Dendritic cell treated with granulocyte-macrophage colony-stimulating factor and Interleukin-4, amounts not matched to agents 40 ng/mL and 50 ng/mL, for 4 days (primary cell): Measurements from ENCODE around the gene KIAA0513.

Source experiments
- H3K27ac Mint-ChIP-seq: one replicate; pipeline ENCODE4 v1.8.0; 2022; ENCODE audit warnings: mild to moderate bottlenecking, mixed read lengths
- H3K27me3 Mint-ChIP-seq: one replicate; pipeline ENCODE4 v1.8.0; 2022; ENCODE audit warnings: mild to moderate bottlenecking, mixed read lengths
- H3K36me3 Mint-ChIP-seq: one replicate; pipeline ENCODE4 v1.8.0; 2022; ENCODE audit warnings: low read depth, mixed read lengths
- H3K4me1 Mint-ChIP-seq: one replicate; pipeline ENCODE4 v1.8.0; 2022; ENCODE audit warnings: low read depth, mixed read lengths
- H3K4me3 Mint-ChIP-seq: one replicate; pipeline ENCODE4 v1.8.0; 2022; ENCODE audit warnings: mild to moderate bottlenecking, moderate library complexity, mixed read lengths
- H3K9me3 Mint-ChIP-seq: one replicate; pipeline ENCODE4 v1.8.0; 2022; ENCODE audit warnings: mixed read lengths
- intact Hi-C: fragments of 100-400 bp; cut with micrococcal nuclease; formaldehyde crosslinking; loops from one replicate; pipeline ENCODE4 v1.15.0; 2022

KIAA0513 gene

GRCh38 chr16:85054948-85055492 lies 27.4 kb downstream of the KIAA0513 start:
- peak overlapping the region; percentile 61 for H3K4me3 Mint-ChIP-seq
- no peaks in the 10 kb centered on the region for H3K27me3 Mint-ChIP-seq
- H3K36me3 Mint-ChIP-seq, result peaks cover 24% of the 10 kb centered on the region
- H3K4me1 Mint-ChIP-seq, result peaks cover 68% of the 10 kb centered on the region
- intact Hi-C loops, result no loop called here
- no peaks in the 10 kb centered on the region for H3K9me3 Mint-ChIP-seq
- peak overlapping the region; percentile 91 for H3K27ac Mint-ChIP-seq

DNA sequence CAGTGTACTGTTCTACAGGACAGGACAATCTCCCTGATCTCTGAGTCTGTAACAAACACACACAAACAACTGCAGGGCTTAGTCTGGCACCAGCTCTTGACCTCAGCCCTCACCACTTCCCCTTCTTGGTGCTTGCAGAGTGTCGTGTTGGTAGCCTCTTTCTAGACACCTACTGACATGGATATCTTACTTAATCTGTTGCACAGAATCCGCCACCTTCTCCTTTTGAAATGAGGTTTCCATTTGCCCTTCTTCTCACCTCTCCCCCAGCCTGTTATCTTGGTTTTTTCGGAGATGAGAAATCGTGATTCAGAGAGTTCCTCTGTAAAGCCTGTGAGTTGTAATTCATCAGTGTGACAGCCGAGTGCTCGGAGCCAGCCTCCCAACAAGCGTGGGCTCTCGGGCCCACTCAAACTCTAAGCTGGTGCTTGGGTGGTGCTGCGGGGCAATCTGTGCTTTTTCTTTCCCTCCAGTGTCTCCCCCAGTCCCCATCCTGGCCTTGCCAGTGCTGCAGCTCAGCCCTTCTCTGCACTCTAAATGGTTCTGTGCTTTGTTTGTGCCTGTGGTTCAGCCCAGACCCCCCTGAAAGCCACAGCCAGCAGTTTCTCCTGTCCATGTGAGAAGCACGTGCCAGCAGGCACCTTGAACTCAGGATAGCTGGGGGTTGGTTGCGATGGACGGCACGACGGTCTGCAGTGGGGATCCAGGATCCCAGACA lies 28.1 kb downstream of the KIAA0513 start:
- H3K4me1 Mint-ChIP-seq, result peaks cover 66% of the 10 kb centered on the region
- H3K4me3 Mint-ChIP-seq, result peak overlapping the region; percentile 61
- H3K36me3 Mint-ChIP-seq, result peaks cover 24% of the 10 kb centered on the region
- H3K27ac Mint-ChIP-seq, result peak overlapping the region; percentile 91
- H3K9me3 Mint-ChIP-seq, result no peaks in the 10 kb centered on the region
- no peaks in the 10 kb centered on the region for H3K27me3 Mint-ChIP-seq
- intact Hi-C loops, result no loop called here

DNA sequence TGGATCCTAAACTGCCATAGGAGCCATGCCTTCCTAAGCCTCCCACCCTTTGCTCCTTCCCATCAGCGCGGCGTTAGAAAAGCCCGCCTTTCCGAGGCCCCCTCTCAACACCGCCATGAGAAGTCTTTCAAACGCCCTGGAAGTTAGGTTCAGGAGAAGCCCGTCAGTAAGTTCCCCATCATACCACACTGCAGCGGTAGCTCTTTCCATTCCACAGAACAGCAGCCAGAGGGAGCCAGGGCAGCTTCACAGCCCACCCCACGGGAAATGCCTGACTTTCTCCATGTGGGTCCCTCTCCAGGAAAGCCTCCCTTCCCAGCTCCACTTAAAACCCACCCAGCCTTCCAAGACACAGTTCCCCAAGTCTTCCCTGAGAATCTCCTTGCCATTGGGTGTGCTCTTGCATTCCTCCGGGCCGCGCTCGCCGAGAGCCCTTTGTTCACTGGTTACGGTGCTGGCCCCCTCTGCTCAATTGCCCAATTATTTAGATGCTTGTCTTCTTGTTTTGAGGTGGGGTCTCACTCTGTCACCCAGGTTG lies 28.7 kb downstream of the KIAA0513 start:
- Mint-ChIP-seq H3K27me3 (no peaks in the 10 kb centered on the region), H3K27ac (peak overlapping the region; percentile 91), H3K4me1 (peaks cover 63% of the 10 kb centered on the region), H3K4me3 (peak overlapping the region; percentile 61), H3K9me3 (no peaks in the 10 kb centered on the region), H3K36me3 (peaks cover 24% of the 10 kb centered on the region)
- intact Hi-C loops, result no loop called here

DNA sequence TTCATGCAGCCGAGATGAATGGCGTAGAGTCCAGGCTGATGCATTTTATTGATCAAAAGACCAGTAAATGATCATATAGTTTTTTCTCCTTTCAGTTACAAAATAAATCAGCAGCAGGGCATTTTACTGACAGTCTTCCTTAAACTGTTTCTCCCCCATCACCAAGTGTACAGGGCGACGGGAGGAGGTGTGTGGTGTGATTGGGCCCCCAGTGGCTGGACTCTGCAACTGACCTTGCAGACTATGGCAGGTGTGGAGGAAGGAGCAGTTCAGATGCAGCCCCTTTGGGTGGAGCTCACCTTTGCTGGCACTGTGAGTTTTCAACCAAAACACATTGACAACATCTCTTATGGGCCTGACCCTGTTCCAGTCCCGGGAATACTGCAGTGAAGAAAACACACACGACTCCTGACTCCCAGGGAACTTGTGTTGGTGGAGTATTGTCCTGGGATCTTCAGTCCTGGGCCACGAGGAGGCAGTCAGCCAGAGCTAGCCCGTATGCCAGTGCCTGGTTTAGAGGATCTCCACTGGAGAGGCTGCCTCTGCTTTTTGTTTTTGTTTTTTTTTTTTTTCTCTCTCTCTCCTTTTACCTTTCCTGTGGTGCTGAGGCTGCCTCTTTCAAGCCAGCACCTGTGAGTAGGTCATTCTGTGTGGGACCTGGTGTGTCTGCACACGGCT lies 29.8 kb downstream of the KIAA0513 start:
- H3K9me3 Mint-ChIP-seq, result no peaks in the 10 kb centered on the region
- H3K27me3 Mint-ChIP-seq, result no peaks in the 10 kb centered on the region
- no peak overlapping the region for H3K4me3 Mint-ChIP-seq
- intact Hi-C loops, result no loop called here
- peaks cover 24% of the 10 kb centered on the region for H3K36me3 Mint-ChIP-seq
- peaks cover 63% of the 10 kb centered on the region for H3K4me1 Mint-ChIP-seq
- peak overlapping the region; percentile 10 for H3K27ac Mint-ChIP-seq

DNA sequence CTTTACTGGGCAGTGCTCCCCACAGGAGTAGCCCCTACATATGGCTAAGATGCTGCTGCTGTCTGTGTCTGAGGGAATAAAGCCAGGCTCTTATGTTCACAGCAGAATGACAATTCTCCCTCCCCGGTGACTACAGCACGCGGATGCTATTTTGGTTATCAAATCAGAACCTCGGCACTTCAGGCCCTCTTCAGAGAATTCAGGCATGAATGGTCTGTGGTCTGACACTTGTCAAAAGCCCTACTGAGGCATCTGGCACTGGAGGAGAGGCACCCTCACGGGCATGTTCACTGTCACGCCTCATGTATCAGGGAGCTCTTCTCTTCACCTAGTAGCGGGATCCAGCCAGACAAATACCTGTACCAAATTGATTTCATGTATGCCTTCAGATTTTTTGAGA lies 30.4 kb downstream of the KIAA0513 start:
- H3K4me3 Mint-ChIP-seq, result no peak overlapping the region
- intact Hi-C loops, result no loop called here
- peaks cover 24% of the 10 kb centered on the region for H3K36me3 Mint-ChIP-seq
- H3K4me1 Mint-ChIP-seq, result peaks cover 68% of the 10 kb centered on the region
- no peaks in the 10 kb centered on the region for H3K9me3 Mint-ChIP-seq
- peak overlapping the region; percentile 10 for H3K27ac Mint-ChIP-seq
- no peaks in the 10 kb centered on the region for H3K27me3 Mint-ChIP-seq

- Mint-ChIP-seq H3K4me3 (no peak overlapping the region), H3K9me3 (no peaks in the 10 kb centered on the region), H3K36me3 (peaks cover 24% of the 10 kb centered on the region), H3K27me3 (no peaks in the 10 kb centered on the region), H3K4me1 (peaks cover 75% of the 10 kb centered on the region), H3K27ac (no peak overlapping the region)
- intact Hi-C loops, result no loop called here
Observed at GRCh38 chr16:85058909-85059308, 31.3 kb downstream of the KIAA0513 start.

DNA sequence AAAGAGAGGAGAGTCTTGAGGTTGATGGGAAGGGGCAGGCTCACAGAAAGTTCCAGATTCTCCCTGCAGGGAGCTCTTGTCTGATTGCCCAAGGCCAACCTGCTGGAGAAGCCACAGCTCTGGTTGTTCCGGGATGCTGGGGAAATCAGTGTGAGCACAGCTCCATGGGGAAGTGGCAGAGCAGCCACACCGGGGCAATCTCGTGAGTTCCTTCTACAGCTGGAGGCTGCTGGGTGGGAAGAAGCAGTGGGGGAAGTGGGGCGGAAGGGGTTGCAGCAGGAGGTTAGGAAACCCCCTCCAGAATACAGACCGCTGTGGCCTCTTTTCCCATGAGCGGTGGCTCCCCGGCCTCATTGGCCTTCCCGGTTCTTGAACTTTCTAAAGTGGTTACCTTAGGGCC lies 34.0 kb downstream of the KIAA0513 start:
- Mint-ChIP-seq H3K27me3 (no peaks in the 10 kb centered on the region), H3K27ac (peak overlapping the region; percentile 96), H3K9me3 (no peaks in the 10 kb centered on the region), H3K4me1 (peaks cover 52% of the 10 kb centered on the region), H3K4me3 (no peak overlapping the region), H3K36me3 (peaks cover 44% of the 10 kb centered on the region)
- intact Hi-C loops, result no loop called here

DNA sequence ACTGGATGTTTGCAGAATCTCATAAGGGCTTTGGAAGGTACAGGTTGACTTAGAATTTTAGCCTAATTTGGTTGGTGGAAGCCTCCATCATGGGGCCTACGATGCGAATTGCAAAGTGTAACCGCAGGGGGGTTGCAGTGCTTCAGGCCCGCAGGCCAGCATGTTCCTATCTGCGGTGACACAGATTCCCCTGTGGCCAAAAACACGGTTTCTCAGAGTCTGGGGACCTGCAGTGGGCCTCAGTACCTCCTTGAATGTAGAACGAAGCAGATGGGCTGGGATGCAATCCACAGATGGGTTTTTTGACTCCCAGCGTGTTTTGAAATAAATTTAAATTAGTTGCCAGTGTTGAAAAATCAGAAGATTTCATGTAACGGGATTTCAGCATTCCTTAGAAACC lies 34.7 kb downstream of the KIAA0513 start:
- Mint-ChIP-seq H3K9me3 (no peaks in the 10 kb centered on the region), H3K4me3 (no peak overlapping the region), H3K27ac (peak overlapping the region; percentile 96), H3K4me1 (peaks cover 44% of the 10 kb centered on the region), H3K27me3 (no peaks in the 10 kb centered on the region), H3K36me3 (peaks cover 48% of the 10 kb centered on the region)
- intact Hi-C loops, result no loop called here

DNA sequence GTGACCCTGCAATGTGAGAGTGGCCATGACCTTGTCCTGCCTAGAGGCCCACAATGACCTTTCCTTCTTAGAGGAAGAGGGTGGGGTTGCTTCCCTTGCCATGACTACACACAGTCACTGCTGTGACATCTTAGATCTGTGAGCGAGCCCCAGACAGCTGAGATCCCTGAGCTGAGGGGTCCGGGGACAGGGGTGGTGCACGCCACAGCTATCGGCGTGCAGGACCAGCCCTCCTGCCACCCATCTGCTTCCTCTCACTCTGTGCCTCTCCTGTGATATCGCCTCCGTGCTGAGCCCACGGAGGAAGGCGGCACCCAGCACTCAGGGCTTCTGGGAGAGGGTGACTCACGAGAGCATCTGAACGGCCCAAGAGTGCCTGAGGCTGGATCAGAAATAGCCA lies 35.2 kb downstream of the KIAA0513 start:
- peak overlapping the region; percentile 96 for H3K27ac Mint-ChIP-seq
- peaks cover 39% of the 10 kb centered on the region for H3K4me1 Mint-ChIP-seq
- intact Hi-C loops, result no loop called here
- peaks cover 48% of the 10 kb centered on the region for H3K36me3 Mint-ChIP-seq
- H3K9me3 Mint-ChIP-seq, result no peaks in the 10 kb centered on the region
- peak overlapping the region; percentile 37 for H3K4me3 Mint-ChIP-seq
- H3K27me3 Mint-ChIP-seq, result no peaks in the 10 kb centered on the region

GRCh38 chr16:85064186-85064585 lies 36.6 kb downstream of the KIAA0513 start:
- peak overlapping the region; percentile 96 for H3K27ac Mint-ChIP-seq
- H3K4me1 Mint-ChIP-seq, result peaks cover 38% of the 10 kb centered on the region
- peaks cover 48% of the 10 kb centered on the region for H3K36me3 Mint-ChIP-seq
- no peaks in the 10 kb centered on the region for H3K27me3 Mint-ChIP-seq
- intact Hi-C loops, result no loop called here
- H3K9me3 Mint-ChIP-seq, result no peaks in the 10 kb centered on the region
- H3K4me3 Mint-ChIP-seq, result no peak overlapping the region

GRCh38 chr16:85065099-85065498 lies 37.5 kb downstream of the KIAA0513 start:
- Mint-ChIP-seq H3K4me3 (no peak overlapping the region), H3K27me3 (no peaks in the 10 kb centered on the region), H3K9me3 (no peaks in the 10 kb centered on the region), H3K27ac (peak overlapping the region; percentile 40), H3K36me3 (peaks cover 56% of the 10 kb centered on the region), H3K4me1 (peaks cover 29% of the 10 kb centered on the region)
- intact Hi-C loops, result no loop called here

DNA sequence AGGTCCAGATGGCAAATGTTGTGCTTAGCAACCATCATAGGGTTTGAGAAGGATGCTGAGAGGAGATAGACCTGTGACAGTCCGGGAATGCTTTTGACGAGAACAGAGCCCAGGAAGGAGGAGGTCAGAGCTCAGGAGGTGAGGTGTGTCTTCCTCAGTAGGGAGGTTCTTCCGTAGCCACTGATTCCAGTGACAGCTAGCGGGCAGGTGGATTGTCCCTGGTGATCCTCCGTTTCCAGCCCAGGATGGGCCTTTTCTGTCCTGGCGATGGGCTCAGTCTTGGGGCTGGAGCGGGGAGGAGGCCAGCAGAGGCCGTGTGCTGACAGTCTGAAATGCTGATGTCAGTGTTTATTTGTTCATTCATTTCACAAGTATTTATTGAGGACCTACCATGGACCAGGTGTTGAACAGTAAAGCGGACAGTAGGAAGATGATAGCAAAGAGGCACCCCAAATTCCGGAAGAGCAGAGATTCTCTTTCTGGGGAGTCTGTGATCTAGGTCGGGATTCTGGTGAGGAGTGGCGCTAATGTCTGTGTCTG lies 38.8 kb downstream of the KIAA0513 start:
- peaks cover 69% of the 10 kb centered on the region for H3K36me3 Mint-ChIP-seq
- no peaks in the 10 kb centered on the region for H3K27me3 Mint-ChIP-seq
- intact Hi-C loops, result no loop called here
- peaks cover 27% of the 10 kb centered on the region for H3K4me1 Mint-ChIP-seq
- H3K9me3 Mint-ChIP-seq, result no peaks in the 10 kb centered on the region
- H3K27ac Mint-ChIP-seq, result peak overlapping the region; percentile 12
- no peak overlapping the region for H3K4me3 Mint-ChIP-seq

GRCh38 chr16:85067024-85067423 lies 39.4 kb downstream of the KIAA0513 start:
- intact Hi-C loops, result no loop called here
- Mint-ChIP-seq H3K27me3 (no peaks in the 10 kb centered on the region), H3K4me1 (peaks cover 27% of the 10 kb centered on the region), H3K27ac (no peak overlapping the region), H3K4me3 (no peak overlapping the region), H3K36me3 (peaks cover 75% of the 10 kb centered on the region), H3K9me3 (no peaks in the 10 kb centered on the region)

GRCh38 chr16:85067426-85067825 lies 39.8 kb downstream of the KIAA0513 start:
- Mint-ChIP-seq H3K36me3 (peaks cover 77% of the 10 kb centered on the region), H3K27ac (no peak overlapping the region), H3K9me3 (no peaks in the 10 kb centered on the region), H3K4me1 (peaks cover 26% of the 10 kb centered on the region), H3K4me3 (no peak overlapping the region), H3K27me3 (no peaks in the 10 kb centered on the region)
- intact Hi-C loops, result no loop called here
